ENCODE measurements around the gene DDB1. TPM values are rescaled to one million over a fixed set of nuclear protein-coding genes. Genes with fewer than 3 reads are reported as not detected.

DDB1 gene
- total and polyA plus RNA-seq, 2 experiments from 2014 or later: 177 to 215 TPM

DNA sequence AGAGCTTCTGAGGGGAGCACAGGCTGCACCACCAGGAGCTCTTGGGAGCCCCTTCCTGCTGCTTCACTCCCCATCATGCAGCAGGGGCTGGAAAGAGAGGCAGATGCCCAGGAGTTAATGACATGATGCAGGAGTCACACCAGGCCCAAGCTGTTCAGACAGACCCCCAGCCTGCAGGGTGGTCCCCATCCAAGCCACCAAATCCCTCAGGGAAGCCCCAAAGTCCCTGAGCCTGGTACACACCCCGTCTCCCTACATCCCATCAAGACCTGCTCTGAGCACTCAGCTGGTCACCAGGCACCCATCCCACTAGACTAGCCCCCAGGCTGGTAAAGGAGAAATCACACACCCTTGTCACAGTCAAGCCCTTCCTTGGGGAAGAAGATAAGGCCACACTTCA, 17.4 kb upstream of the DDB1 start:
- Histone ChIP-seq H3K36me3 (replicated peaks; ENCODE audit: insufficient read depth, low read depth) (no peaks in the 10 kb centered on the region), H3K4me1 (ENCODE audit: insufficient read depth) (peaks cover 3% of the 10 kb centered on the region), H3K79me2 (no peaks in the 10 kb centered on the region), H3K4me3 (no peak overlapping the region), H3K27ac (no peak overlapping the region), H3K4me2 (no peak overlapping the region), H2AFZ (no peak overlapping the region), H3K9me3 (ENCODE audit: low read depth) (no peaks in the 10 kb centered on the region), H3K27me3 (no peaks in the 10 kb centered on the region), H4K20me1 (ENCODE audit: insufficient read depth, poor library complexity, severe bottlenecking) (no peaks in the 10 kb centered on the region), H3K9me2 (replicated peaks; ENCODE audit: insufficient read depth) (no peaks in the 10 kb centered on the region)
- WGBS (ENCODE audit: low lambda C conversion rate, missing lambda C conversion rate): 91% methylated on average over 1 of the region's 1 CpG
- no peak for DNase-seq (ENCODE audit: low spot score)
- TF ChIP-seq EZH2 (IDR thresholded peaks at IDR 0.05; ENCODE audit: borderline replicate concordance) (no peak), EZH2phosphoT487 (IDR thresholded peaks at IDR 0.05; ENCODE audit: low read depth, severe bottlenecking, unreplicated experiment) (no peak)
- TF ChIP-seq, protein P1, sequence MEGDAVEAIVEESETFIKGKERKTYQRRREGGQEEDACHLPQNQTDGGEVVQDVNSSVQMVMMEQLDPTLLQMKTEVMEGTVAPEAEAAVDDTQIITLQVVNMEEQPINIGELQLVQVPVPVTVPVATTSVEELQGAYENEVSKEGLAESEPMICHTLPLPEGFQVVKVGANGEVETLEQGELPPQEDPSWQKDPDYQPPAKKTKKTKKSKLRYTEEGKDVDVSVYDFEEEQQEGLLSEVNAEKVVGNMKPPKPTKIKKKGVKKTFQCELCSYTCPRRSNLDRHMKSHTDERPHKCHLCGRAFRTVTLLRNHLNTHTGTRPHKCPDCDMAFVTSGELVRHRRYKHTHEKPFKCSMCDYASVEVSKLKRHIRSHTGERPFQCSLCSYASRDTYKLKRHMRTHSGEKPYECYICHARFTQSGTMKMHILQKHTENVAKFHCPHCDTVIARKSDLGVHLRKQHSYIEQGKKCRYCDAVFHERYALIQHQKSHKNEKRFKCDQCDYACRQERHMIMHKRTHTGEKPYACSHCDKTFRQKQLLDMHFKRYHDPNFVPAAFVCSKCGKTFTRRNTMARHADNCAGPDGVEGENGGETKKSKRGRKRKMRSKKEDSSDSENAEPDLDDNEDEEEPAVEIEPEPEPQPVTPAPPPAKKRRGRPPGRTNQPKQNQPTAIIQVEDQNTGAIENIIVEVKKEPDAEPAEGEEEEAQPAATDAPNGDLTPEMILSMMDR (IDR thresholded peaks at IDR 0.05; ENCODE audit: poor library complexity): no peak

DNA sequence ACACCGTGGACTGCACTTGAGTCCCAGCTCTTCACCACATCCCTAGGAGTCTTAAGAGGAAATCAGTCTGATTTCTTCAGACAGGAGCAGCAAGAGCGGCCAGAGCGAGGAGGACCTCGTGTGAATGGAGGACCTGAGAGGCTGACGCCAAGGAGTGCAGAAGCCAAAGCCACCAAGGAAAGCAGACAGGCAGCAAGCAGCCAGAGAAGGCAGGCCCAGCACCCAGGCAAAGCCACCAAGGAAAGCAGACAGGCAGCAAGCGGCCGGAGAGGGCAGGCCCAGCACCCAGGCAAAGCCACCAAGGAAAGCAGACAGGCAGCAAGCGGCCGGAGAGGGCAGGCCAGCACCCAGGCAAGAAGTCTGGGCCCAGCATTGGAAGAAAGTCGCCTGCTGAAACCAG, 17.0 kb upstream of the DDB1 start:
- Histone ChIP-seq H3K4me2 (no peak overlapping the region), H3K4me1 (ENCODE audit: insufficient read depth) (peaks cover 3% of the 10 kb centered on the region), H3K36me3 (replicated peaks; ENCODE audit: insufficient read depth, low read depth) (no peaks in the 10 kb centered on the region), H2AFZ (no peak overlapping the region), H3K4me3 (no peak overlapping the region), H4K20me1 (ENCODE audit: insufficient read depth, poor library complexity, severe bottlenecking) (no peaks in the 10 kb centered on the region), H3K9me3 (ENCODE audit: low read depth) (no peaks in the 10 kb centered on the region), H3K27ac (no peak overlapping the region), H3K9me2 (replicated peaks; ENCODE audit: insufficient read depth) (no peaks in the 10 kb centered on the region), H3K27me3 (no peaks in the 10 kb centered on the region), H3K79me2 (no peaks in the 10 kb centered on the region)
- no peak for DNase-seq (ENCODE audit: low spot score)
- 96% methylated on average over 10 of the region's 10 CpGs for WGBS (ENCODE audit: low lambda C conversion rate, missing lambda C conversion rate)
- TF ChIP-seq, protein P1 (IDR thresholded peaks at IDR 0.05; ENCODE audit: poor library complexity): no peak
- TF ChIP-seq EZH2phosphoT487 (IDR thresholded peaks at IDR 0.05; ENCODE audit: low read depth, severe bottlenecking, unreplicated experiment) (no peak), EZH2 (IDR thresholded peaks at IDR 0.05; ENCODE audit: borderline replicate concordance) (no peak)

DNA sequence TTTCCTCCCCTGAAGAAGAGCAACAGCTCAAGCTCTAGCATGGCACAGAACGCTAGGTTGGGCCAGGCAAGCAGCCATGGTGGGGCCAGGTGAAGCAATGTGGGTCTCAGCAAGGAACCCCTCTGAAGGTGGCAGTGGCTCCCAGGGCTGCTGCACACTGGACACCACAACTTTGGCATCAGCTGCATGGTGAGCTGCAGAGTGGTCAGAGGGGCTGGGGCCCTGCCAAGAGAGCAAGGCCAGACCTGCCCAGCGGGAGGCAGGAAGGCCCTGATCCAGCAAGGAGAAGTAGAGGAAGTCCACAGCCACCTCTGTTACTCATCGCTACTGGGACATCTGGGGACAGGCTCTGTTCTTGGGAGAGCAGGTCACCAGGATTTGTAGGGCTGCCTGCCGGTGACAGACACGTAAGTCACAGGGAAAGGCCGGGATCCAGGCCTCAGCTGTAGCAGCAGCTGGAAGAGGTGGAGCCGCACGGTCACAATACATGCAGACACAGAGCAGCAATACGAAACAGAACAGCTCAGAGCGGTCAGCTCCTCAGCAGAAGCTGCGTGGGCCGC, 16.4 kb upstream of the DDB1 start:
- Histone ChIP-seq H3K4me2 (no peak overlapping the region), H2AFZ (no peak overlapping the region), H3K9me2 (replicated peaks; ENCODE audit: insufficient read depth) (no peaks in the 10 kb centered on the region), H3K4me3 (no peak overlapping the region), H3K36me3 (replicated peaks; ENCODE audit: insufficient read depth, low read depth) (no peaks in the 10 kb centered on the region), H3K4me1 (ENCODE audit: insufficient read depth) (peaks cover 3% of the 10 kb centered on the region), H3K79me2 (no peaks in the 10 kb centered on the region), H3K27me3 (no peaks in the 10 kb centered on the region), H3K27ac (no peak overlapping the region), H4K20me1 (ENCODE audit: insufficient read depth, poor library complexity, severe bottlenecking) (no peaks in the 10 kb centered on the region), H3K9me3 (ENCODE audit: low read depth) (no peaks in the 10 kb centered on the region)
- DNase-seq (ENCODE audit: low spot score): no peak
- WGBS (ENCODE audit: low lambda C conversion rate, missing lambda C conversion rate): 94% methylated on average over 12 of the region's 12 CpGs
- TF ChIP-seq EZH2phosphoT487 (IDR thresholded peaks at IDR 0.05; ENCODE audit: low read depth, severe bottlenecking, unreplicated experiment) (no peak), EZH2 (IDR thresholded peaks at IDR 0.05; ENCODE audit: borderline replicate concordance) (no peak)
- TF ChIP-seq, protein P1 (IDR thresholded peaks at IDR 0.05; ENCODE audit: poor library complexity): no peak

All from hepatocyte (in vitro differentiated cells).